ENCODE data around the gene STXBP5L.

- TF ChIP-seq CTCF (IDR thresholded peaks at IDR 0.05; ENCODE audit: low read length) (no peak), EZH2 (optimal IDR thresholded peaks at IDR 0.05; ENCODE audit: low read depth, low read length) (no peak), EZH2phosphoT487 (IDR thresholded peaks at IDR 0.05; ENCODE audit: low read length) (no peak)
Observed at GRCh38 chr3:121330634-121331033, 422.6 kb downstream of the STXBP5L start.

Data from MM.1S (cell line).